Tibial artery (tissue), 4 donors: Measurements from ENCODE around the gene NOX5.

ENCODE experiments used
- DNase-seq, 2 donors: peaks; one replicate each; pipeline ENCODE4 v3.0.0-alpha.2; 2019
- H3K27ac ChIP-seq, 2 donors: fragments of 200-600 bp; sonication (generic) in 1 of 2; 1 replicate in 1 of 2; 2 replicates in 1 of 2; pipeline ENCODE4 v1.5.1; 2018 to 2019; ENCODE audit warnings: mild to moderate bottlenecking in 1 of 2
- H3K27me3 ChIP-seq, 2 donors: fragments of 200-600 bp; sonication (generic) in 1 of 2; one replicate each; pipeline versions ENCODE4 v1.5.1 to v1.6.0; 2016 to 2019
- H3K36me3 ChIP-seq, 3 donors: fragments of 200-600 bp; sonication (generic) in 2 of 3; one replicate each; pipeline ENCODE4 v1.5.1; 2016 to 2019; ENCODE audit warnings: mild to moderate bottlenecking in 2 of 3
- H3K4me1 ChIP-seq, 4 donors: fragments of 200-600 bp; sonication (generic) in 2 of 4; 1 replicate in 3 of 4; 2 replicates in 1 of 4; pipeline ENCODE4 v1.5.1; 2016 to 2019
- H3K4me3 ChIP-seq, 2 donors: fragments of 200-600 bp; sonication (generic) in 1 of 2; 1 replicate in 1 of 2; 2 replicates in 1 of 2; pipeline ENCODE4 v1.5.1; 2018 to 2019; ENCODE audit warnings: mild to moderate bottlenecking in 2 of 2
- H3K9me3 ChIP-seq, 3 donors: fragments of 200-600 bp; sonication (generic) in 1 of 3; one replicate each; pipeline ENCODE4 v1.5.1; 2016 to 2019
- intact Hi-C: fragments of 100-400 bp; cut with DNase I; formaldehyde crosslinking; loops from one replicate; pipeline ENCODE4 v1.15.0; 2023; ENCODE audit warnings: low total_unique reads
- TF ChIP-seq, protein P1 (sequence below), 2 experiments: fragments of 200-600 bp in 1 of 2; fragments of 450-650 bp in 1 of 2; IDR thresholded peaks; one replicate each; pipeline ENCODE4 v1.5.1; 2017 to 2019; ENCODE audit warnings: antibody characterized with exemption in 2 of 2, mild to moderate bottlenecking in 1 of 2, moderate library complexity in 1 of 2

The NOX5 gene

DNA sequence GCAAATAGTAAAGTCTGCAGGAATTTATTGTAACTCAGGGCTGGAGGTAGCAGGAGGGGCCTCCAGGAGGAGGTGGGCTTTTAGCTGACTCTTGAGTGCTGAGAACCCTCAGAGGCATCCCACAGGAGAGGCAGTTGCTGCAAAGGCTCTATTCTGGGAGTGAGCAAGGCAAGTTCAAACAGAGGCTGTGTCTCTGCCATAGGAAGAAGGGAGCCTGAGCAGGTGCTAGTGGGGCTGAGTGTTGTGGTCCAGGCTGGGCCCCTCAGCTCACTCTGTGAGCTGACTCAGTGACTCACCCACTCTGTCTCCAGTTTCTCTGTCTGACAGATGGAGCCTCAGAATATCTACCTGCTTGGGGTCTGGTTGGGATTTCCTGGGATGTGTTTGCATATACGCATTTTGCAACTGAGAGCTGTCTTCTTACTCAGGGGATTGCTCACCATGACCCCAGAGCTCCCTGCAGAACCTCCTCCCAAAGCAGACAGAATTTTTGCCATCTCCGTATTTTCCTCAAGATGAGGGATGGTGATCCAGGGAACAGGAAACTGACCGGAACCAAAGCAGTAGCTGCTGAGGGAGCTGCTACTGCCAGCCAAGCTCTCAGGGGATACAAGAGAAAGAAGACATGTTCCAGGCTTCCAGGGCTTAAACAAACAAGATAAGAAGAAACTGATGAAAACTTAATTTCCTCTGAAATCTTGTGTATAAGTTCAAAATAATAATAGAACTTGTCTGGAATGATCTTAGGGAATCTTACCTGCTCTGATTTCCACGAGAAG lies 13.6 kb upstream of the NOX5 start:
- TF ChIP-seq, protein P1, sequence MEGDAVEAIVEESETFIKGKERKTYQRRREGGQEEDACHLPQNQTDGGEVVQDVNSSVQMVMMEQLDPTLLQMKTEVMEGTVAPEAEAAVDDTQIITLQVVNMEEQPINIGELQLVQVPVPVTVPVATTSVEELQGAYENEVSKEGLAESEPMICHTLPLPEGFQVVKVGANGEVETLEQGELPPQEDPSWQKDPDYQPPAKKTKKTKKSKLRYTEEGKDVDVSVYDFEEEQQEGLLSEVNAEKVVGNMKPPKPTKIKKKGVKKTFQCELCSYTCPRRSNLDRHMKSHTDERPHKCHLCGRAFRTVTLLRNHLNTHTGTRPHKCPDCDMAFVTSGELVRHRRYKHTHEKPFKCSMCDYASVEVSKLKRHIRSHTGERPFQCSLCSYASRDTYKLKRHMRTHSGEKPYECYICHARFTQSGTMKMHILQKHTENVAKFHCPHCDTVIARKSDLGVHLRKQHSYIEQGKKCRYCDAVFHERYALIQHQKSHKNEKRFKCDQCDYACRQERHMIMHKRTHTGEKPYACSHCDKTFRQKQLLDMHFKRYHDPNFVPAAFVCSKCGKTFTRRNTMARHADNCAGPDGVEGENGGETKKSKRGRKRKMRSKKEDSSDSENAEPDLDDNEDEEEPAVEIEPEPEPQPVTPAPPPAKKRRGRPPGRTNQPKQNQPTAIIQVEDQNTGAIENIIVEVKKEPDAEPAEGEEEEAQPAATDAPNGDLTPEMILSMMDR (IDR thresholded peaks at IDR 0.05): no peak
- intact Hi-C loops: no loop called here
- no peaks in the 10 kb centered on the region for H3K36me3 ChIP-seq
- DNase-seq: no peak
- no peak overlapping the region for H3K4me3 ChIP-seq
- H3K27me3 ChIP-seq: peaks cover 0 to 4% of the 10 kb centered on the region in 2 donors
- H3K4me1 ChIP-seq: peaks cover 0 to 4% (median 0%) of the 10 kb centered on the region in 4 donors
- H3K27ac ChIP-seq: no peak overlapping the region
- no peaks in the 10 kb centered on the region for H3K9me3 ChIP-seq

DNA sequence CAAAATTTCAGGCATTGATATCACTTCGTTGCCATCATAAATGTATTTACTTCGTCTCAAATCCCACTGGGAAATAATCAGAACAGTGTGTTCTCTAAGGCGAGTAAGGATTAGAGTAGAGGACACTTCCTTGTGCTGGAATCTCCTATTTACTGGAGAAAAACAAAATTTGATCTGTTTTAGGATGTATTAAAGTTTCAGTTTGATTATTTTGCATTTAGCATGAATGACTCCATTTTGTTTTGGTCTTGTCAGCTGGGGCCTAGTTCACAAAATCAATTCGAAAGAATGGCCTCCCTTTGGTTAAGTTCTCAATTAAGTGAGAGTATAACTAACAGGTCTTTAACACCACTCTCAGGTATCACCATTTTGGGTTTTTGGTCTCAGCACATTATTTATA lies 11.7 kb upstream of the NOX5 start:
- peaks cover 0 to 7% (median 0%) of the 10 kb centered on the region in 3 donors for H3K36me3 ChIP-seq
- TF ChIP-seq, protein P1 (IDR thresholded peaks at IDR 0.05): no peak
- peaks cover 0 to 10% (median 7%) of the 10 kb centered on the region in 3 donors for H3K9me3 ChIP-seq
- no peak overlapping the region for H3K4me3 ChIP-seq
- no peak for DNase-seq
- intact Hi-C loops: no loop called here
- H3K27ac ChIP-seq: no peak overlapping the region
- H3K4me1 ChIP-seq: peaks cover 0 to 4% (median 0%) of the 10 kb centered on the region in 4 donors
- peaks cover 0 to 4% of the 10 kb centered on the region in 2 donors for H3K27me3 ChIP-seq

DNA sequence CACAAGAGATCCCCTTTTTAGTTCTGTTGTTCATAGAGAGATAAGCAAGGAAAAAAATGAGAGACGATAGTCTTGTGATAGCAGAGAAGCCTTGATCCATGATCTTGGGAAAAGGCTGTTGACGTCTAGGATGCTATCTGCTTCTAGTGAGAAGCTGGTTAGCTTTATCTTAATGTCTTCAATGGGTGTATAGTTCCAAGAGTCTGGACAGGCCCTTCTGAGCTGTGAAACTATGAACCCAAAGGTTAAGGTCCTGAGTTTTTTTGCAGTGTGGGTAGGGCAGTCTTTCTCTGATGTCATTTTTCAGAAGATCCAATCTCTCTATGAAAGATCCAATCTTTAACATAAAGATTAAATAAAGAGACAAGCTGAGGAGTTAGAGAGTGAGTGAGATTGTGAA lies 10.5 kb upstream of the NOX5 start:
- H3K9me3 ChIP-seq: peaks cover 0 to 20% (median 18%) of the 10 kb centered on the region in 3 donors
- peaks cover 0 to 4% of the 10 kb centered on the region in 2 donors for H3K27me3 ChIP-seq
- peaks cover 0 to 4% (median 0%) of the 10 kb centered on the region in 4 donors for H3K4me1 ChIP-seq
- intact Hi-C loops: no loop called here
- DNase-seq: no peak
- no peak overlapping the region for H3K4me3 ChIP-seq
- peaks cover 0 to 12% (median 0%) of the 10 kb centered on the region in 3 donors for H3K36me3 ChIP-seq
- H3K27ac ChIP-seq: no peak overlapping the region
- TF ChIP-seq, protein P1 (IDR thresholded peaks at IDR 0.05): no peak

DNA sequence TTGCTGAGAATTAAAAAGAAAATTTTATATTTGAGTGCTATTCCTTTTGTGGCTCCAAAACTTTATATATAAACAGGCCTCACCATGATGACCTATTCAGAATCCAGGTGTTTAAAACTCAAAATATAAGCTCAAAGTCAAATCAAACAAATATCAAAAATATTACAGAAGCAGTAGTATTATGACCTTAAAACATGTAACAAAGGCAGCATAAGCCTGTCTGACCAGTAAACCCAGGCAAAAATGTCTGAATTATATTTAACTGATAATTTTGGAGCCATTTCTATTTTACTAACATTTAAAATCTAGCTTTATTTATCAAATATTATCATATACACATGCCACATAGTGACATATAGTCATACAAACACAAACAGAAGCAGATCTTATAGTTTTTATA lies 6.4 kb upstream of the NOX5 start:
- TF ChIP-seq, protein P1 (IDR thresholded peaks at IDR 0.05): no peak
- H3K27me3 ChIP-seq: no peaks in the 10 kb centered on the region
- intact Hi-C loops: no loop called here
- no peak for DNase-seq
- no peak overlapping the region for H3K4me3 ChIP-seq
- peaks cover 0 to 34% (median 23%) of the 10 kb centered on the region in 3 donors for H3K9me3 ChIP-seq
- H3K36me3 ChIP-seq: peaks cover 0 to 12% (median 0%) of the 10 kb centered on the region in 3 donors
- H3K27ac ChIP-seq: no peak overlapping the region
- no peaks in the 10 kb centered on the region for H3K4me1 ChIP-seq

DNA sequence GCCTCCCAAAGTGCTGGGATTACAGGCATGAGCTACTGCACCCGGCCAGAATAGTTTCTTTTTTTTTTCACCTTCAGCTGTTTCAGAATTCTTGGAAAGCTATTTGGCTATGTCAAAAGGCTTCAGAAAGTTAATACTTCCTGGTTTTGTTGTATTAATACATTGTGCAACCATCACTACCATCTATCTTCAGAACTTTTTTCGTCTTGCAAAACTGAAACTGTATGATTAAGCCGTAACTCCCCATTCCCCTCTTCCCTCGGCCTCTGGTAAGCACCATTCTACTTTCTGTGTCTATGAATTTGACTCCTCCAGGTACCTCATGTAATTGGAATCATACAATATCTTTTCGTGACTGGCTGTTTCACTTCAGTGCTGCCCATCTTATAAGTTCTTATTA lies 5.2 kb upstream of the NOX5 start:
- no peaks in the 10 kb centered on the region for H3K4me1 ChIP-seq
- intact Hi-C loops: no loop called here
- peaks cover 0 to 34% (median 23%) of the 10 kb centered on the region in 3 donors for H3K9me3 ChIP-seq
- no peak overlapping the region for H3K27ac ChIP-seq
- H3K36me3 ChIP-seq: peaks cover 0 to 12% (median 0%) of the 10 kb centered on the region in 3 donors
- no peak for DNase-seq
- no peaks in the 10 kb centered on the region for H3K27me3 ChIP-seq
- H3K4me3 ChIP-seq: no peak overlapping the region
- TF ChIP-seq, protein P1 (IDR thresholded peaks at IDR 0.05): no peak
